ENCODE data around the gene IL1RAPL1. TPM values are rescaled to one million over a fixed set of nuclear protein-coding genes. Genes with fewer than 3 reads are reported as not detected.
"Not testable (repeated sequence)": the region's sequence is repeated elsewhere in the genome, so short reads cannot be mapped to it uniquely, and the experiment has no call there.

The IL1RAPL1 gene
- polyA plus RNA-seq, 1 donor from 2014 or later, result not detected

GRCh38 chrX:29113221-29113620 is 526.0 kb downstream of the IL1RAPL1 start:
- H3K9me3 Mint-ChIP-seq, result peaks cover 2 to 8% (median 6%) of the 10 kb centered on the region in 3 donors
- H3K4me3 Mint-ChIP-seq, result no peak overlapping the region

GRCh38 chrX:29122817-29123216 is 535.6 kb downstream of the IL1RAPL1 start:
- not testable (repeated sequence) for H3K4me1 Mint-ChIP-seq, H3K9me3 Mint-ChIP-seq, H3K4me3 Mint-ChIP-seq, H3K36me3 Mint-ChIP-seq, H3K27me3 Mint-ChIP-seq, H3K27ac Mint-ChIP-seq

More at GRCh38 chrX:29113221-29113620, 526.0 kb downstream of the IL1RAPL1 start:
- no peaks in the 10 kb centered on the region for H3K27me3 Mint-ChIP-seq
- H3K36me3 Mint-ChIP-seq, result no peaks in the 10 kb centered on the region
- H3K4me1 Mint-ChIP-seq, result no peaks in the 10 kb centered on the region
- no peak overlapping the region for H3K27ac Mint-ChIP-seq

- H3K27me3 Mint-ChIP-seq, result no peaks in the 10 kb centered on the region
- H3K4me3 Mint-ChIP-seq, result no peak overlapping the region
- H3K36me3 Mint-ChIP-seq, result no peaks in the 10 kb centered on the region
- peaks cover 0 to 4% (median 0%) of the 10 kb centered on the region in 3 donors for H3K9me3 Mint-ChIP-seq
- no peaks in the 10 kb centered on the region for H3K4me1 Mint-ChIP-seq
- no peak overlapping the region for H3K27ac Mint-ChIP-seq
Observed at GRCh38 chrX:29130905-29131304, 543.7 kb downstream of the IL1RAPL1 start.

- Mint-ChIP-seq H3K27me3 (peaks cover 2% of the 10 kb centered on the region), H3K9me3 (no peaks in the 10 kb centered on the region), H3K4me1 (no peaks in the 10 kb centered on the region), H3K36me3 (no peaks in the 10 kb centered on the region), H3K27ac (no peak overlapping the region), H3K4me3 (no peak overlapping the region)
Observed at GRCh38 chrX:29136904-29137303, 549.7 kb downstream of the IL1RAPL1 start.

GRCh38 chrX:29138003-29138402 is 550.8 kb downstream of the IL1RAPL1 start:
- H3K9me3 Mint-ChIP-seq, result no peaks in the 10 kb centered on the region
- no peak overlapping the region for H3K27ac Mint-ChIP-seq
- peaks cover 2% of the 10 kb centered on the region for H3K27me3 Mint-ChIP-seq
- no peaks in the 10 kb centered on the region for H3K36me3 Mint-ChIP-seq
- no peak overlapping the region for H3K4me3 Mint-ChIP-seq
- no peaks in the 10 kb centered on the region for H3K4me1 Mint-ChIP-seq

- Mint-ChIP-seq H3K4me3 (no peak overlapping the region), H3K36me3 (no peaks in the 10 kb centered on the region), H3K27me3 (no peaks in the 10 kb centered on the region), H3K4me1 (no peaks in the 10 kb centered on the region), H3K27ac (no peak overlapping the region), H3K9me3 (peaks cover 0 to 3% (median 0%) of the 10 kb centered on the region in 3 donors)
Observed at GRCh38 chrX:29143356-29143755, 556.1 kb downstream of the IL1RAPL1 start.

- Mint-ChIP-seq H3K4me1 (no peaks in the 10 kb centered on the region), H3K9me3 (peaks cover 0 to 3% (median 0%) of the 10 kb centered on the region in 3 donors), H3K36me3 (no peaks in the 10 kb centered on the region), H3K27ac (no peak overlapping the region), H3K27me3 (no peaks in the 10 kb centered on the region), H3K4me3 (no peak overlapping the region)
Observed at GRCh38 chrX:29143756-29144155, 556.5 kb downstream of the IL1RAPL1 start.

- H3K4me3 Mint-ChIP-seq, result no peak overlapping the region
- no peaks in the 10 kb centered on the region for H3K36me3 Mint-ChIP-seq
- no peaks in the 10 kb centered on the region for H3K27me3 Mint-ChIP-seq
- H3K27ac Mint-ChIP-seq, result no peak overlapping the region
- H3K4me1 Mint-ChIP-seq, result no peaks in the 10 kb centered on the region
- peaks cover 0 to 3% (median 1%) of the 10 kb centered on the region in 3 donors for H3K9me3 Mint-ChIP-seq
Observed at GRCh38 chrX:29145316-29145715, 558.1 kb downstream of the IL1RAPL1 start.

- H3K9me3 Mint-ChIP-seq, result peaks cover 0 to 9% (median 5%) of the 10 kb centered on the region in 3 donors
- H3K27me3 Mint-ChIP-seq, result no peaks in the 10 kb centered on the region
- H3K4me1 Mint-ChIP-seq, result peaks cover 0 to 1% (median 0%) of the 10 kb centered on the region in 3 donors
- H3K27ac Mint-ChIP-seq, result no peak overlapping the region
- H3K4me3 Mint-ChIP-seq, result no peak overlapping the region
- no peaks in the 10 kb centered on the region for H3K36me3 Mint-ChIP-seq
Observed at GRCh38 chrX:29148511-29148910, 561.3 kb downstream of the IL1RAPL1 start.

GRCh38 chrX:29155286-29155685 is 568.0 kb downstream of the IL1RAPL1 start:
- Mint-ChIP-seq H3K4me1 (peaks cover 0 to 1% (median 0%) of the 10 kb centered on the region in 3 donors), H3K27me3 (no peaks in the 10 kb centered on the region), H3K27ac (no peak overlapping the region), H3K4me3 (no peak overlapping the region), H3K9me3 (peaks cover 0 to 8% (median 5%) of the 10 kb centered on the region in 3 donors), H3K36me3 (no peaks in the 10 kb centered on the region)

- Mint-ChIP-seq H3K9me3 (peaks cover 0 to 1% (median 0%) of the 10 kb centered on the region in 3 donors), H3K4me3 (no peak overlapping the region), H3K4me1 (no peaks in the 10 kb centered on the region), H3K27ac (no peak overlapping the region), H3K36me3 (no peaks in the 10 kb centered on the region), H3K27me3 (no peaks in the 10 kb centered on the region)
Observed at GRCh38 chrX:29172880-29173279, 585.6 kb downstream of the IL1RAPL1 start.

GRCh38 chrX:29187264-29187663 is 600.0 kb downstream of the IL1RAPL1 start:
- H3K36me3 Mint-ChIP-seq, result no peaks in the 10 kb centered on the region
- H3K4me3 Mint-ChIP-seq, result no peak overlapping the region
- H3K27me3 Mint-ChIP-seq, result no peaks in the 10 kb centered on the region
- no peak overlapping the region for H3K27ac Mint-ChIP-seq
- H3K9me3 Mint-ChIP-seq, result no peaks in the 10 kb centered on the region
- H3K4me1 Mint-ChIP-seq, result no peaks in the 10 kb centered on the region

GRCh38 chrX:29196501-29196900 is 609.3 kb downstream of the IL1RAPL1 start:
- Mint-ChIP-seq H3K4me1 (no peaks in the 10 kb centered on the region), H3K36me3 (no peaks in the 10 kb centered on the region), H3K27me3 (no peaks in the 10 kb centered on the region), H3K9me3 (peaks cover 0 to 4% (median 0%) of the 10 kb centered on the region in 3 donors), H3K4me3 (no peak overlapping the region), H3K27ac (no peak overlapping the region)

GRCh38 chrX:29215251-29215650 is 628.0 kb downstream of the IL1RAPL1 start:
- Mint-ChIP-seq H3K27me3 (no peaks in the 10 kb centered on the region), H3K4me1 (no peaks in the 10 kb centered on the region), H3K36me3 (no peaks in the 10 kb centered on the region), H3K4me3 (no peak overlapping the region), H3K9me3 (peaks cover 0 to 5% (median 2%) of the 10 kb centered on the region in 3 donors), H3K27ac (no peak overlapping the region)

GRCh38 chrX:29225670-29226069 is 638.4 kb downstream of the IL1RAPL1 start:
- Mint-ChIP-seq H3K27me3 (no peaks in the 10 kb centered on the region), H3K4me1 (no peaks in the 10 kb centered on the region), H3K36me3 (no peaks in the 10 kb centered on the region), H3K4me3 (no peak overlapping the region), H3K27ac (no peak overlapping the region), H3K9me3 (no peaks in the 10 kb centered on the region)

GRCh38 chrX:29229802-29230201 is 642.6 kb downstream of the IL1RAPL1 start:
- Mint-ChIP-seq H3K4me1 (no peaks in the 10 kb centered on the region), H3K27me3 (no peaks in the 10 kb centered on the region), H3K9me3 (no peaks in the 10 kb centered on the region), H3K27ac (no peak overlapping the region), H3K4me3 (no peak overlapping the region), H3K36me3 (no peaks in the 10 kb centered on the region)

GRCh38 chrX:29231800-29232199 is 644.6 kb downstream of the IL1RAPL1 start:
- H3K36me3 Mint-ChIP-seq, result no peaks in the 10 kb centered on the region
- H3K4me1 Mint-ChIP-seq, result no peaks in the 10 kb centered on the region
- H3K9me3 Mint-ChIP-seq, result peaks cover 0 to 2% (median 0%) of the 10 kb centered on the region in 3 donors
- H3K27ac Mint-ChIP-seq, result no peak overlapping the region
- H3K27me3 Mint-ChIP-seq, result no peaks in the 10 kb centered on the region
- no peak overlapping the region for H3K4me3 Mint-ChIP-seq
